Measurements from ENCODE around the gene GRIK4. TPM values are rescaled to one million over a fixed set of nuclear protein-coding genes. Genes with fewer than 3 reads are reported as not detected.

The GRIK4 gene
- total RNA-seq, 1 donor from 2014 or later: 2.2 TPM

- TF ChIP-seq CTCF (IDR thresholded peaks at IDR 0.05; ENCODE audit: insufficient read depth, low read depth, low read length) (no peak), EZH2 (IDR thresholded peaks at IDR 0.05; ENCODE audit: insufficient read depth, low read length) (no peak)
- no peak for DNase-seq (ENCODE audit: low read depth)
- no peak overlapping the region for H3K9ac ChIP-seq (ENCODE audit: low read length)
- H3K4me1 ChIP-seq (ENCODE audit: insufficient read depth, low read length): no peaks in the 10 kb centered on the region
- Mint-ChIP-seq H3K9me3 (ENCODE audit: unreplicated experiment) (no peaks in the 10 kb centered on the region), H3K36me3 (ENCODE audit: low read depth, unreplicated experiment) (no peaks in the 10 kb centered on the region), H3K27ac (ENCODE audit: unreplicated experiment) (no peak overlapping the region), H3K4me3 (ENCODE audit: unreplicated experiment) (no peak overlapping the region), H3K27me3 (ENCODE audit: low read depth, unreplicated experiment) (peaks cover 19% of the 10 kb centered on the region), H3K4me1 (ENCODE audit: low read depth, unreplicated experiment) (no peaks in the 10 kb centered on the region)
- no peak overlapping the region for H3K4me2 ChIP-seq (ENCODE audit: low read length)
- H3K9me3 ChIP-seq (ENCODE audit: insufficient read depth, low read depth, low read length): no peaks in the 10 kb centered on the region
- H3K27me3 ChIP-seq (ENCODE audit: insufficient read depth, low read length): no peaks in the 10 kb centered on the region
- no peaks in the 10 kb centered on the region for H3K79me2 ChIP-seq (ENCODE audit: insufficient read depth, low read length)
- H2AFZ ChIP-seq (ENCODE audit: low read depth, low read length): no peak overlapping the region
- H3K27ac ChIP-seq (ENCODE audit: low read depth, low read length): no peak overlapping the region
- H3K4me3 ChIP-seq (ENCODE audit: insufficient read depth, low read depth, low read length): no peak overlapping the region
- no peak for FAIRE-seq
- no peaks in the 10 kb centered on the region for H4K20me1 ChIP-seq (ENCODE audit: insufficient read depth, low read length)
- no peaks in the 10 kb centered on the region for H3K36me3 ChIP-seq (ENCODE audit: insufficient read depth, low read length)
Observed at GRCh38 chr11:120738516-120739046, 227.0 kb downstream of the GRIK4 start.

- no peak overlapping the region for H3K9ac ChIP-seq (ENCODE audit: low read length)
- no peaks in the 10 kb centered on the region for H3K36me3 ChIP-seq (ENCODE audit: insufficient read depth, low read length)
- H3K4me1 Mint-ChIP-seq (ENCODE audit: low read depth, unreplicated experiment): no peaks in the 10 kb centered on the region
- H3K79me2 ChIP-seq (ENCODE audit: insufficient read depth, low read length): no peaks in the 10 kb centered on the region
- no peaks in the 10 kb centered on the region for H3K4me1 ChIP-seq (ENCODE audit: insufficient read depth, low read length)
- H3K9me3 Mint-ChIP-seq (ENCODE audit: unreplicated experiment): no peaks in the 10 kb centered on the region
- TF ChIP-seq CTCF (IDR thresholded peaks at IDR 0.05; ENCODE audit: insufficient read depth, low read depth, low read length) (no peak), EZH2 (IDR thresholded peaks at IDR 0.05; ENCODE audit: insufficient read depth, low read length) (no peak)
- H3K36me3 Mint-ChIP-seq (ENCODE audit: low read depth, unreplicated experiment): no peaks in the 10 kb centered on the region
- H3K27ac ChIP-seq (ENCODE audit: low read depth, low read length): no peak overlapping the region
- H3K27ac Mint-ChIP-seq (ENCODE audit: unreplicated experiment): no peak overlapping the region
- no peaks in the 10 kb centered on the region for H3K27me3 ChIP-seq (ENCODE audit: insufficient read depth, low read length)
- peaks cover 29% of the 10 kb centered on the region for H3K27me3 Mint-ChIP-seq (ENCODE audit: low read depth, unreplicated experiment)
- no peaks in the 10 kb centered on the region for H4K20me1 ChIP-seq (ENCODE audit: insufficient read depth, low read length)
- H2AFZ ChIP-seq (ENCODE audit: low read depth, low read length): no peak overlapping the region
- no peak overlapping the region for H3K4me3 ChIP-seq (ENCODE audit: insufficient read depth, low read depth, low read length)
- H3K9me3 ChIP-seq (ENCODE audit: insufficient read depth, low read depth, low read length): no peaks in the 10 kb centered on the region
- no peak for DNase-seq (ENCODE audit: low read depth)
- no peak for FAIRE-seq
- no peak overlapping the region for H3K4me3 Mint-ChIP-seq (ENCODE audit: unreplicated experiment)
- no peak overlapping the region for H3K4me2 ChIP-seq (ENCODE audit: low read length)
Observed at GRCh38 chr11:120739780-120740179, 228.2 kb downstream of the GRIK4 start.

DNA sequence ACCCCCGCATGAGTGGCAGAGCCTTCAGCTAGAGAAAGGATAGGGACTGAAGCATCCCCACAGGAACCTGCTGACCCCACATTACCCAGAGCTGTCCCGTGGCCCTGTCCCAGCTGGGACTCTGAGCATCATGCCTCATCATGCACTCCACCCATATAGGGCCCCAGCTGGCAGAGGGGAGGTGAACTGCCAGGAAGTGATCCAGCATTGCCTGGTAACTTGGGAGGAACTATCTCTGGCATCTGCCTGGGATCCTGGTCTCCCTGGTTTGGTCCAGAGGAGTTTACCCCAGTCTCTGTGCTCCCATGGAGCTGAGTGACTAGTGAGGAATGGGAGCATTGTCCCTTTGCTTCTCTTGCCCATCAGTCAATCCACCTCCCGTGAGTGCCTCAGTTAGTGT is 228.8 kb downstream of the GRIK4 start:
- H3K27me3 ChIP-seq (ENCODE audit: insufficient read depth, low read length): no peaks in the 10 kb centered on the region
- H3K27me3 Mint-ChIP-seq (ENCODE audit: low read depth, unreplicated experiment): peaks cover 29% of the 10 kb centered on the region
- no peaks in the 10 kb centered on the region for H3K4me1 ChIP-seq (ENCODE audit: insufficient read depth, low read length)
- no peak for TF ChIP-seq EZH2 (IDR thresholded peaks at IDR 0.05; ENCODE audit: insufficient read depth, low read length)
- TF ChIP-seq CTCF (IDR thresholded peaks at IDR 0.05; ENCODE audit: insufficient read depth, low read depth, low read length): no peak
- H3K4me3 Mint-ChIP-seq (ENCODE audit: unreplicated experiment): no peak overlapping the region
- no peak for DNase-seq (ENCODE audit: low read depth)
- H3K9ac ChIP-seq (ENCODE audit: low read length): no peak overlapping the region
- H3K27ac Mint-ChIP-seq (ENCODE audit: unreplicated experiment): no peak overlapping the region
- H3K4me1 Mint-ChIP-seq (ENCODE audit: low read depth, unreplicated experiment): no peaks in the 10 kb centered on the region
- peaks cover under 1% of the 10 kb centered on the region for H3K36me3 Mint-ChIP-seq (ENCODE audit: low read depth, unreplicated experiment)
- no peaks in the 10 kb centered on the region for H3K9me3 Mint-ChIP-seq (ENCODE audit: unreplicated experiment)
- no peaks in the 10 kb centered on the region for H3K79me2 ChIP-seq (ENCODE audit: insufficient read depth, low read length)
- H3K4me2 ChIP-seq (ENCODE audit: low read length): no peak overlapping the region
- no peak for FAIRE-seq
- H3K9me3 ChIP-seq (ENCODE audit: insufficient read depth, low read depth, low read length): no peaks in the 10 kb centered on the region
- no peaks in the 10 kb centered on the region for H3K36me3 ChIP-seq (ENCODE audit: insufficient read depth, low read length)
- no peak overlapping the region for H3K27ac ChIP-seq (ENCODE audit: low read depth, low read length)
- H3K4me3 ChIP-seq (ENCODE audit: insufficient read depth, low read depth, low read length): no peak overlapping the region
- H2AFZ ChIP-seq (ENCODE audit: low read depth, low read length): no peak overlapping the region
- no peaks in the 10 kb centered on the region for H4K20me1 ChIP-seq (ENCODE audit: insufficient read depth, low read length)
